GM19239 (cell line): ENCODE measurements around the gene EFHC2.

Experiments used
- DNase-seq: peaks from one replicate; pipeline ENCODE4 v3.0.0; 2011; ENCODE audit warnings: low spot score; ENCODE audit not compliant: insufficient read length
- FAIRE-seq: peaks from 2 replicates; lab custom pipeline; 2011; peaks lifted over from hg19 to GRCh38; lab: Jason Lieb, UNC

The EFHC2 gene

DNA sequence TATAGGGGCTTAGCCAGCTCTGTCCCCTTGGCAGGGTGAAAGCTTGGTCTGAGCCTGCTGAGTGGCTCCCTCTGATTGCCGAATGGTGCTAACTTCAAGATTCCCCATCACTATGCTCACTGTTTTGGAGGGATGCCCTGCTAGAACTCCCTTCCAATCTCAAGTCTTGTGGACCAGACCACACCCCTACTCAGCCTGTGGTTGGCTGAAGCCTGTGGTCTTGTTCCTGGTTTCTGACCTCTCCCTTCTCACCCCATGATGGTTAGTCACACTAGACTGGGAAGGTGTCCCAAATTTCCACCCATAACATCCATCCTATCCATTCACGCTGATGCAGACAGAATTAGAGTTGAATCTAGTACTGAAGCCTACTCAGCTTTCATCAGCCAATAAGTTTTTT lies 185.6 kb downstream of the EFHC2 start:
- no peak for DNase-seq
- no peak for FAIRE-seq

GRCh38 chrX:44157283-44157682 lies 186.2 kb downstream of the EFHC2 start:
- DNase-seq (no peak), FAIRE-seq (no peak)

- FAIRE-seq (no peak), DNase-seq (no peak)
Measured at GRCh38 chrX:44156726-44157125, 186.7 kb downstream of the EFHC2 start.

GRCh38 chrX:44155126-44155525 lies 188.3 kb downstream of the EFHC2 start:
- FAIRE-seq = no peak
- no peak for DNase-seq

DNA sequence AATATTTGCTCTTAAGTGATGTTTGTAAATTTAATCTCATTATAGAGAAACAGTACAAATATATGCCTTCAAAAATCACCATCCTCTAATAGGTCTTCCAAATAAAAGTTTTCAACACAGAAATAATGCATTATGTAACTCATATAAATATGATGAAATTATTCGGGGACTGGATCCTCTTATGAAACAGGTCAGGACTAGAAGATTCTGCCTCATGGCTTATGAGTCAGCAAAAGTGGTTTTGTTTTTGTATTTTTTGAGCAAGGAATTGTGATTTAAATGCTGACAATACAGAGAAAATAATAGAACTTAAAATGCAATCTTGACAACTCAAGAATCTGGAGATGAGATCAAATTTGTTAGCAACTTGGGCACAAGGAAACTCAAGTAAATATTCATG lies 190.6 kb downstream of the EFHC2 start:
- no peak for DNase-seq
- FAIRE-seq = no peak

- no peak for DNase-seq
- no peak for FAIRE-seq
Measured at GRCh38 chrX:44147130-44147529, 196.3 kb downstream of the EFHC2 start.

- DNase-seq = no peak
- FAIRE-seq = no peak
Measured at GRCh38 chrX:44144177-44144945, 199.1 kb downstream of the EFHC2 start.

DNA sequence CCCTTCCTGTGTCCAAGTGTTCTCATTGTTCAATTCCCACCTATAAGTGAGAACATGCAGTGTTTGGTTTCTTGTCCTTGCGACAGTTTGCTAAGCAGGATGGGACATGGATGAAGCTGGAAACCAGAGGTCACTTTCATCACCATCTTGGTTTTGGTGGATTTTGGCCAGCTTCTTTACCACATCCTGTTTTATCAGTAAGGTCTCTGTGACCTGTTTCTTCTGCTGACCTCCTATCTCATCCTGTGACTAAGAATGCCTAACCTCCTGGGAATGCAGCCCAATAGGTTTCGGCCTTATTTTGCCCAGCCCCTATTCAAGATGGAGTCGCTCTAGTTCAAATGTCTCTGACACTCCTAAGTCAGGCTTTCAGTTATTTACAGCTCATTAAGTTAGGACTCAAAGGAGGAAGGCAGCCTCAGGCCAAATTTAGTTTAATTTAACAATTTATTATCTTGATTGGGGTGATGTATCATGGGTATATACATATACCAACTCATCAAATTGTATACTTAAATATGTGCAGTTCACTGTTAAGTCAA lies 200.3 kb downstream of the EFHC2 start:
- no peak for FAIRE-seq
- no peak for DNase-seq

DNA sequence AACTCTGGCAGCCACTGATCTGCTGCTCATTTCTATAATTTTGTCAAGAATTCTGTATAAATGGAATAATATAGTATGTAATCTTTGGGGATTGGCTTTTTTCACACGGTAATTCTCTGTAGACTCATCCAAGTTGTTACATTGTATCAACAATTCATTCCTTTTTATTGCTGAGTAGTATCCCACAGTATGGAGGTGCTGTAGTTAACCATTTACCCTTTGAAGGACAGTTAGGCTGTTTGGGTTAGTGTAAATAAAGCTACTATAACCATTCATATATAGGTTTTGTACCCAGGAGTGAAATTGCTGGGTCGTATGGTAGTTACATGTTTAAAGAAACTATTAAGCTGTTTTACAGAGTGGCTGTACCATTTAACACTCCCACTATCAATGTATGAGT lies 213.3 kb downstream of the EFHC2 start:
- FAIRE-seq (no peak), DNase-seq (no peak)

DNA sequence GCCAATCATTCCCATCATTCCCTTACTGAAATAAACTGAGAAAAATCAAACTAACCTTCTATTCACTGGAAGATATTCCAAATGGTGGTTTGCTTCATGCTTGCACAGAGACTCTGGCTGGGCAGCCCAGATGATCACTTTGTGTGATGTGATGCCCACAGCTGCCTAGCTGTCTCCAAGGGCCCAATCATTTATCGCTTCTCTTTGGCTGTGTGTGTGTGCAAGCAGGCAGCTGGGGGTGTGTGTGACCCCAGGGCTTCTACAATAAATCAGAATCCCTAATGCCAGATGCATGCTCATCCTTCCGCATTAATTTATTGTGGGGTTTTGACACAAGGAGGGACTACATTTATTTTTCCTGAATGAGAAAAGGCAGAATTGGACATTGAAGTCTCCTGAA lies 230.1 kb downstream of the EFHC2 start:
- DNase-seq = no peak
- FAIRE-seq = no peak

- no peak for FAIRE-seq
- DNase-seq = no peak
Measured at GRCh38 chrX:44106864-44107263, 236.6 kb downstream of the EFHC2 start.

DNA sequence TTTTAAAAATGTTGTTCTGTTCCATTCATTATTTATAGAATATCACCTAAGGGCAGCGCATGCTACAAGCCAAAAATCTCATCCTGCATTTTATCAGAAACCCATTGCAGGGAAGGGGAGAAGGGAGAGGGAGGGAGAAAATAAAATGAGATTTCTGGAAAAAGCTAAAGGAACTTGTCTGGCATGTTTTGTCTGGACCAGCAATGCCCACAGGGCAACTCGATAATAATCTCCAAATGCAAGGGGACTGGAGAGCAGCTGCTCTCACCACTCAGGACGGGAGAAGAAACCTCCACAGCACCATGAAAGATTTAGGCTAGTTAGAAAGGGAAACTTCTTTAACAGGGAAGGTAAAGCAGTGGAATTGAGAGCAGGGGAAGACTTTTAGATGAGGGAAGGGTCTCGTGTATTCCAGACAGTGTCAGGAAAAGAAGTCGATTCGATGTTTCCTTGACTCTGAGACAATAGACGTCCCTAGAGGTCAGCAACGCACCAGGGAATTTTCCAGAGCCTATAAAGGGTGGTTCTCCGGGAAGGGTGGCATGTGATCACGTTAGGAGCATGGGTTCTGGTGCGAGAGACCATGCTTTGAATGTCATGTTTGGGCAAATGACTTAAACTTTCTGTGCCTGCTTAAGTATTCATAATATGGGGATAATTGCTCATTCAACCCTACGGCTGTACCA lies 238.1 kb downstream of the EFHC2 start:
- FAIRE-seq = no peak
- no peak for DNase-seq

GRCh38 chrX:44104699-44105098 lies 238.8 kb downstream of the EFHC2 start:
- no peak for FAIRE-seq

DNA sequence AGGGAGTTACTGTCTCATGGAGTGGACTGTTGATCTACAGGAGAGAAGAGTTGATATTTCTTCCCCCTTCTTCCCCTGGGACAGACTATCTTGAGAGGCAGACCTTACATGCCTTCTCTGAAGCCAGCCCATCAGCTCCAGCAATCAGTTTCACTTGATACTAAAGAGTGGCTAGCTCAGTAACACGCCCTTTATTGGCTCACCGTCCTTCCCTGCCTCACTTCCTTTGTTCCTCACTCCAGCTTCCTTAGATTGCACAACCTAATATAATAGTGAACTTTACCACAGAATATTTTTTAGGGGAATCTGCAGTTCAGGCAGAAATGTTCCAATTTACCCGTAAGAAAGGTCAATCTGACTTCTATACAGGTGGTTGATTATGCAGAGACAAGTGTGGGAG lies 242.2 kb downstream of the EFHC2 start:
- DNase-seq (no peak), FAIRE-seq (no peak)

More at GRCh38 chrX:44104699-44105098, 238.8 kb downstream of the EFHC2 start:
- no peak for DNase-seq

- FAIRE-seq = no peak
- no peak for DNase-seq
Measured at GRCh38 chrX:44099366-44099765, 244.1 kb downstream of the EFHC2 start.
